PC-9 (cell line): ENCODE data around the gene RSF1. TPM values are rescaled to one million over a fixed set of nuclear protein-coding genes. Genes with fewer than 3 reads are reported as not detected.

Experiments
- BruUV-seq: library from RNA; stranded (reverse); fragments of 400-500 nt; replicated peaks from 2 replicates; lab custom pipeline; 2021; lab: Mats Ljungman, UMichigan
- CTCF ChIA-PET: fragments of 300-600 bp; sonication (Branson Sonifier 250); formaldehyde crosslinking; loops from one replicate; lab custom pipeline; 2022; ENCODE audit warnings: antibody characterized with exemption; lab: Charles Lee
- POLR2A ChIA-PET: fragments of 300-600 bp; sonication (Branson Sonifier 250); formaldehyde crosslinking; loops from one replicate; lab custom pipeline; 2022; ENCODE audit warnings: antibody characterized with exemption; ENCODE audit not compliant: unreplicated experiment; lab: Charles Lee
- DNase-seq, 2 experiments: peaks; one replicate each; pipeline versions ENCODE4 v3.0.0 to v3.0.0-alpha.2; 2015 to 2022; ENCODE audit warnings: mixed read lengths in 1 of 2
- H2AFZ ChIP-seq: fragments of 200-600 bp; sonication (generic); 2 replicates; pipeline ENCODE4 v1.8.1; 2017; ENCODE audit warnings: antibody characterized with exemption
- H3F3A ChIP-seq: fragments of 200-600 bp; sonication (generic); 2 replicates; pipeline ENCODE4 v1.8.1; 2017; ENCODE audit warnings: antibody characterized with exemption, mild to moderate bottlenecking, low read depth; ENCODE audit not compliant: insufficient read depth
- H3K27ac ChIP-seq: fragments of 200-600 bp; sonication (generic); 2 replicates; pipeline ENCODE4 v1.6.1; 2016; ENCODE audit warnings: mixed run types
- H3K27me3 ChIP-seq: fragments of 200-600 bp; sonication (generic); 2 replicates; pipeline ENCODE4 v1.6.1; 2016; ENCODE audit warnings: low read depth, mixed run types; ENCODE audit not compliant: insufficient read depth
- H3K36me3 ChIP-seq: fragments of 200-600 bp; sonication (generic); 2 replicates; pipeline ENCODE4 v1.6.1; 2016; ENCODE audit warnings: low read depth, mixed run types
- H3K4me1 ChIP-seq: fragments of 200-600 bp; sonication (generic); replicated peaks from 2 replicates; pipeline ENCODE4 v1.6.1; 2016; ENCODE audit warnings: mixed run types; ENCODE audit not compliant: insufficient read depth
- H3K4me2 ChIP-seq: fragments of 200-600 bp; sonication (generic); 2 replicates; pipeline ENCODE4 v1.6.1; 2017; ENCODE audit warnings: mixed run types
- H3K4me3 ChIP-seq: fragments of 200-600 bp; sonication (generic); 2 replicates; pipeline ENCODE4 v1.6.1; 2016; ENCODE audit warnings: mixed run types
- H3K79me2 ChIP-seq: fragments of 200-600 bp; sonication (generic); 2 replicates; pipeline ENCODE4 v1.6.1; 2017; ENCODE audit warnings: low read depth, mixed run types
- H3K9me2 ChIP-seq: fragments of 200-600 bp; sonication (generic); 2 replicates; pipeline ENCODE4 v1.8.1; 2017; ENCODE audit warnings: mild to moderate bottlenecking; ENCODE audit not compliant: insufficient read depth
- H3K9me3 ChIP-seq: fragments of 200-600 bp; sonication (generic); 2 replicates; pipeline ENCODE4 v1.8.1; 2016; ENCODE audit warnings: low read depth; ENCODE audit not compliant: insufficient read depth
- H4K20me1 ChIP-seq: fragments of 200-600 bp; sonication (generic); 2 replicates; pipeline ENCODE4 v1.8.1; 2017; ENCODE audit not compliant: insufficient read depth
- EZH2 ChIP-seq: fragments of 200-600 bp; sonication (generic); IDR thresholded peaks from 2 replicates; pipeline ENCODE4 v1.8.0; 2017; ENCODE audit warnings: antibody characterized with exemption, low read depth
- intact Hi-C: fragments of 100-400 bp; cut with micrococcal nuclease; formaldehyde crosslinking; loops from one replicate; pipeline ENCODE4 v1.10.0; 2022; ENCODE audit not compliant: unreplicated experiment
- total RNA-seq: library from RNA; stranded (reverse); gene quantifications from 2 replicates; pipeline ENCODE4 v1.2.3, GENCODE V29; 2021
- TF ChIP-seq, protein P1 (sequence below): fragments of 200-600 bp; sonication (generic); conservative IDR thresholded peaks from 2 replicates; pipeline ENCODE4 v1.6.1; 2017; ENCODE audit warnings: mixed run types, antibody characterized with exemption, mild to moderate bottlenecking, moderate library complexity

RSF1 gene
- total RNA-seq, 1 experiment from 2014 or later: 110 TPM

DNA sequence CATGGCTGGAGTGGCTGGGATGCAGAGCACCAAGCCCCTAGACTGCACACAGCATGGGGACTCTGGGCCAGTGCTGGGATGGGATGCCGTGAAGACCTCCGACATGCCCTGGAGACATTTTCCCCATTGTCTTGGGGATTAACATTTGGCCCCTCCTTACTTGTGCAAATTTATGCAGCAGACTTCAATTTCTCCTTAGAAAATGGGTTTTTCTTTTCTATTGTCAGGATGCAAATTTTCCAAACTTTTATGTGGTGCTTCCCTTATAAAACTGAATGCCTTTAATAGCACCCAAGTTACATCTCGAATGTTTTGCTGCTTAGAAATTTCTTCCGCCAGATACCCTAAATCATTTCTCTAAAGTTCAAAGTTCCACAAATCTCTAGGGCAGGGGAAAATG lies 29.2 kb downstream of the RSF1 start:
- POLR2A ChIA-PET: no interaction called here
- TF ChIP-seq, protein P1, sequence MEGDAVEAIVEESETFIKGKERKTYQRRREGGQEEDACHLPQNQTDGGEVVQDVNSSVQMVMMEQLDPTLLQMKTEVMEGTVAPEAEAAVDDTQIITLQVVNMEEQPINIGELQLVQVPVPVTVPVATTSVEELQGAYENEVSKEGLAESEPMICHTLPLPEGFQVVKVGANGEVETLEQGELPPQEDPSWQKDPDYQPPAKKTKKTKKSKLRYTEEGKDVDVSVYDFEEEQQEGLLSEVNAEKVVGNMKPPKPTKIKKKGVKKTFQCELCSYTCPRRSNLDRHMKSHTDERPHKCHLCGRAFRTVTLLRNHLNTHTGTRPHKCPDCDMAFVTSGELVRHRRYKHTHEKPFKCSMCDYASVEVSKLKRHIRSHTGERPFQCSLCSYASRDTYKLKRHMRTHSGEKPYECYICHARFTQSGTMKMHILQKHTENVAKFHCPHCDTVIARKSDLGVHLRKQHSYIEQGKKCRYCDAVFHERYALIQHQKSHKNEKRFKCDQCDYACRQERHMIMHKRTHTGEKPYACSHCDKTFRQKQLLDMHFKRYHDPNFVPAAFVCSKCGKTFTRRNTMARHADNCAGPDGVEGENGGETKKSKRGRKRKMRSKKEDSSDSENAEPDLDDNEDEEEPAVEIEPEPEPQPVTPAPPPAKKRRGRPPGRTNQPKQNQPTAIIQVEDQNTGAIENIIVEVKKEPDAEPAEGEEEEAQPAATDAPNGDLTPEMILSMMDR: no peak
- TF ChIP-seq EZH2: no peak

DNA sequence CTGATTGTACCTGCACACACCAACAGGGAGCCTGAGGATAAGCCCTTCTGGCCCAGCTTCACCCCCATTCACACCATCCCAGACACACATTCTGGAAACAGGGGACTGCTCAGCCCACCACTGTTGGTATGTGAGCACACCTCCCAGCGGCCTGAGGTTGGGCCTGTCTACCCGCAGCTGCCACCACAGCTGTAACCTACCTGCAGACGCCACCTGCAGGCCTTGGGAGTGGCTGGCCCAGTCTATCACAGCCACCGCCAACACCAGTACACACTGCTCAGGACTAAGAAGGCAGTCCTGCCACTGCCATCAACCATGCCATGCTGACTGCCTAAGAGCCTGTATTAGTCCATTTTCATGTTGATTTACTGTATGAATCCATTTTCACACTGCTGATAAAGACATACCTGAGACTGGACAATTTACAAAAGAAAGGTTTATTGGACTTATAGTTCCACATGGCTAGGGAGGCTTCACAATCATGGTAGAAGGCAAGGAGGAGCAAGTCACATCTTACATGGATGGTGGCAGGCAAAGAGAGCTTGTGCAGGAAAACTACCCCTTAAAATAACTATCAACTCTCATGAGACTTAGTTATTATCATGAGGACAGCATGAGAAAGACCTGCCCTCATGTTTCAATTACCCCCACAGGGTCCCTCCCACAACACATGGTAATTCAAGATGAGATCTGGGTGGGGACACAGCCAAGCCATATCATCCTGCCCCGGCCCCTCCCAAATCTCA lies 30.6 kb downstream of the RSF1 start:
- ChIA-PET POLR2A (no interaction called here), CTCF (no interaction called here)
- no peak for DNase-seq
- peaks cover 95% of the 10 kb centered on the region for H3K79me2 ChIP-seq
- no peak overlapping the region for H2AFZ ChIP-seq
- H3K27ac ChIP-seq: no peak overlapping the region
- no TSS peak for BruUV-seq
- H3K4me1 ChIP-seq: no peaks in the 10 kb centered on the region
- no peaks in the 10 kb centered on the region for H3K27me3 ChIP-seq
- no peak overlapping the region for H3K4me3 ChIP-seq
- TF ChIP-seq, protein P1: no peak
- TF ChIP-seq EZH2: no peak
- 0 out of 2 replicates have a peak, but pooled peaks cover 5% of the 10 kb centered on the region for H3K9me3 ChIP-seq
- H3K4me2 ChIP-seq: no peak overlapping the region
- no peaks in the 10 kb centered on the region for H3K9me2 ChIP-seq
- peaks cover 23% of the 10 kb centered on the region; the same call in 1 of the 2 replicates for H3K36me3 ChIP-seq
- H4K20me1 ChIP-seq: peaks cover 87% of the 10 kb centered on the region
- peaks cover 8% of the 10 kb centered on the region; the same call in 1 of the 2 replicates for H3F3A ChIP-seq
- intact Hi-C loops: no loop called here

More for the DNA sequence above, 29.2 kb downstream of the RSF1 start:
- no peaks in the 10 kb centered on the region for H3K9me2 ChIP-seq
- 0 out of 2 replicates have a peak, but pooled peaks cover 5% of the 10 kb centered on the region for H3K9me3 ChIP-seq
- intact Hi-C loops: no loop called here
- CTCF ChIA-PET: no interaction called here
- H3K4me1 ChIP-seq: no peaks in the 10 kb centered on the region
- H3K27me3 ChIP-seq: no peaks in the 10 kb centered on the region
- peaks cover 90% of the 10 kb centered on the region for H4K20me1 ChIP-seq
- H3F3A ChIP-seq: 0 out of 2 replicates have a peak, but pooled peaks cover 8% of the 10 kb centered on the region
- no peak overlapping the region for H3K4me2 ChIP-seq
- DNase-seq: no peak
- no peak overlapping the region for H3K4me3 ChIP-seq
- H3K79me2 ChIP-seq: peaks cover 98% of the 10 kb centered on the region
- no peak overlapping the region for H2AFZ ChIP-seq
- H3K27ac ChIP-seq: no peak overlapping the region
- BruUV-seq: no TSS peak
- peaks cover 23% of the 10 kb centered on the region; the same call in 1 of the 2 replicates for H3K36me3 ChIP-seq

DNA sequence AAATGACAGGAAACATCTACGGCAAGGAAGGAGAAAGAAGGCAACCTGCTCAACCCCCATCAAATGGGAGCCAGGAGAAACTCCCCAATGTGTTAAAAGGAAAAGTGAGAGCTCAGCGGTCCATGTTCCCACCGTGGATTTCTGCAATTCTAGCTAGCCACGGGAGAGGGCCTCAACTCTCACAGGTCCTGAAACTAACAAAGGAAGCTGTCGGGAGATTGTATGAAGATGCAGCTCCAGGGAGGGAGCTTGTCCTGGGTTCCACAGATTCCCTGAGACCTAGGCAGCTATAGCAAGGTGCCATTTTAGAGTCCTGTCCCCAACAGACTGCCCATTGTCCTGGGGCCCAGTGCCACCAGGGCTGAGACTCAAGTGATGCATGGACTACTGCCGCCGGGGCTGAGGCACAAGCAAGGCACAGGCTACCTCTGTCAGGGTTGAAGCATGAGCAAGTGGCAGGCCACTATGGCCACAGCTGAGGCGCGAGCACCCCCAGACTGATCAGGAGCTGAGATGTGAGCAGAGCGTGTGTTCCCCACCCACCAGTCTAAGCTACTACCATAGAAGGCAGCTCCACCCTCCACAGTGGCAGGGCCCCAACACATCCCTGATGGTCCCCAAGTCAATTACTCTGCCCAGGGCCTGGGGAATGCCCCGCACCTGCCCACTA lies 31.3 kb downstream of the RSF1 start:
- Histone ChIP-seq H2AFZ (no peak overlapping the region), H3K4me2 (no peak overlapping the region), H3K27ac (no peak overlapping the region), H3K9me3 (0 out of 2 replicates have a peak, but pooled peaks cover 5% of the 10 kb centered on the region), H4K20me1 (peaks cover 86% of the 10 kb centered on the region), H3K4me3 (no peak overlapping the region), H3K27me3 (no peaks in the 10 kb centered on the region), H3K36me3 (peaks cover 23% of the 10 kb centered on the region; the same call in 1 of the 2 replicates), H3K79me2 (peaks cover 94% of the 10 kb centered on the region), H3F3A (peaks cover 8% of the 10 kb centered on the region; the same call in 1 of the 2 replicates), H3K4me1 (no peaks in the 10 kb centered on the region), H3K9me2 (no peaks in the 10 kb centered on the region)
- TF ChIP-seq EZH2: no peak
- TF ChIP-seq, protein P1: no peak
- intact Hi-C loops: no loop called here
- DNase-seq: no peak
- POLR2A ChIA-PET: interaction anchor here (0.5 kb wide), 1 partner anchor 139 kb away, joined by 3 read pairs; no protein-coding TSS in a partner anchor
- no TSS peak for BruUV-seq
- CTCF ChIA-PET: no interaction called here
